Stimulated activated CD8-positive, alpha-beta memory T cell treated with anti-CD3 and anti-CD28 coated beads, Interleukin-12 subunit alpha, Interleukin-12 subunit beta, amount 100 ng/mL, for 1 hour (primary cell): ENCODE data around the gene TMEM131.

Experiments
- DNase-seq: peaks from one replicate; pipeline ENCODE4 v3.0.0-alpha.2; 2020; ENCODE audit warnings: low read depth

Gene TMEM131

DNA sequence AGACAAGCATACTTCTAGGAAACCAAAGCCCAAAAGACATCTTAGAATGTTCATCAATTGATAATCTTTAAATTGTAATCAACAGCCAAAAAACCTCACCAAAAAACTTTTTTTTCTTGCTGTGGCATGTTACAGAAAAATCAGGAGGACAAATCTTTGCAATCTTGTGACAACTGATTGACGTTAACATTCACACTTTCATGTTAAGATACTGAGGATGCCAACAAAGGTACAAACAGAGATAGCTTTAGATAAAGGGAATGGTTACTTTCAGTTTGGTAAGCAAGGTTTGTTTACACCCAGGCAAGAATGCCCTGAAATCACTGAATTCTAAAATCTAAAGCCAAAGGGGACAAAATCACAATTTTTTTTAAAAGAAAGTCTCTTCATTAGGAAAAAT is 190.0 kb downstream of the TMEM131 start:
- DNase-seq = no peak

DNA sequence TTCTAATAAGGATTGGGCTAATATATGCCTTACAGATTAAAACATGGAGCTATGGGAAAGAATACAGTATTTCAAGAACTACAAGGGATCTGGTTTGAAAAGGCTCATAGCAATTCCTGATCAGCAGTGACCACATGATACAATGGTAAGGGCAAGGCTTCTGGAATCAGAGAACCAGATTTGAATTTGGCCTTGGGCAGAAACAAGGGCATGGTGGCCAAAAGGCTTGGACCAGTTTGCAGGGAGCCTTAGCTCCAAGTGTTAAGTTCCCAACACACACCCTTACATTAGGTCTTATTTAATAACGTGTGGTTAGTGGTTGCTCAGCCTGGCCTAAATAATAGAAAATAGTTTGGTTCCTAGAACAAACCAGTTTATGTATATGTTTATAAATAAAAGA is 194.7 kb downstream of the TMEM131 start:
- no peak for DNase-seq

DNA sequence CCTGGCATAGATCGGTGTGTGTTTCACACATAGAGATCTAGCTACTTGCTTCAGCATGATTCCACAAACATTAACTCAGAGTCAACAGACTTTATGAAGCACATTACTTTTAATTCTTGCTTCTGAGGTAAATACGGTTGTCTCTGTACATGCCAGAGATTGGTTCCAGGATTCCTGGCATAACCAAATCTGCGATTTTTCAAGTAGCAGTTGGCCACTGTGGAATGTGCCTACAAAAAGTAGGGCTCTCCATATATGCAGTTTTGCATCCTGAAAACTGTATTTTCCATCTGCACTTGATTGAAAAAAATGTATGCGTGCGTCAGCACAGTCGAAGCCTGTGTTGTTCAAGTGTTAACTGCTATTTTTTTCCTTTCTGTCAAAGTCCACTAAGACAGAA is 197.3 kb downstream of the TMEM131 start:
- DNase-seq = no peak

DNA sequence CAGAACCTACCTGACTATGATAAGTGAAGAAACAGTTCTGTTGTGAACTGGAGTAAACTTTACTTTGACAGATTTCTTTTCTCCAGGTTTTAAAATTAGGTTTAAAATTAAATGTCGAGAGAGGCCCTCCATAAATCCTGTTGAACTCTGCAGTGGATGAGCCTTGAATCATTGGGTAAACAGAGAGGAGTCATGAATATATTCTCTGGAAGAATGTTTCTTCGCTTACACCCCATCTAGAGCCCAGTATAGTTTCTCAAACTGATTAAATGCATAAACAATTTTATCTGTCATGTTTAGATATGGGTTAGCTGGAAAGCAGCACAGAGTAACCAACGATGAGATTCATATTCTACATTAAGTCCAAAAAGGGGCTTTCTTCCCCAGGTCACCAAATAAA is 198.4 kb downstream of the TMEM131 start:
- no peak for DNase-seq

DNA sequence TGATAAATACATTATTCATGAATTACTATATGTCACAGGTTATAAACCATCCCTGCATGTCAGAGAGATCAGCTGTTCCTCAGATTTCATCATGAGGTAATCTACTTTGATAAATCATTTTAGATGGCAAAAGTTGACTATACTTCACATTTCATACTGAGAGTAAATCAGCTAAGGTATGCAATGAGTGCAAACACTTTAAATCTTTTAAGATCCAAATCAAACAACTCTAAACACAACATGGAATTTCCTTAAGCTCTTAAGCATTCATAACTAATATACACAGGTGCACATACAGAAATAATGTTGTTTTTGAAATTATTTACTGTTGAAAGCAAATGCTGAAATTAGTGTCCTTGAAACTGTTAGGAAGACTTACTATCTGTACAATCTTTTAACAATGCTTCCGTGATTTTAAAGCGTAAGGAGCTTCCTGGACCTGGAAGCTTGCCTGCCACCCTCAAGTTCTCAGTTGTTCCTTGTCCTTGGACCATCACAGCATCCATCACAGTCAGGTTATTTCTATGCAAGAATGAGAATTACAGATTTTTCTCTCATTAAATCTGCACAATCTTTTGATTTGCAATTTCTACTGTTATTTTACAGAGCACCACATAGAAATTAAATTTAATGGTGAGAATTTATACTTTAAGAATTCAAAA is 199.2 kb downstream of the TMEM131 start:
- no peak for DNase-seq

DNA sequence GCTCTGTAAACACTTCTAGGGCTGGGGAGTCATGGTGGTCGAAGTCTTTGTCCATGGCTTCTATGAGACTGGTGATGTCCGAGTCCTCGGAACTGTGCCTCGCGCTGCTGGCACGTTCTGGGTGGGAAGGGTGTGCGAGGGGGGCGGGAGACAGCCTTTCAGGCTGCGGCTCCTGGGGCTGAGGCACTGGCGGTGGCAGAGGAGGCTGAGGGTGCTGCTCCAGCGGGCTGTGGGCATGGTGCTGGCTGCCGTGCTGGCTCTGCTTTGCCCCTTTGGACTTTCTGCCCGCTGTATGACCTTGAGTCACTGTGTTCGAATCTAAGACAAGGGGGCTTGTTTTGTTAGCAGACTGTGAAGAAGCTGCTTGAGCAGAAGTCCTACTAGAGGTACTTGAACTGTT is 203.3 kb downstream of the TMEM131 start:
- no peak for DNase-seq

DNA sequence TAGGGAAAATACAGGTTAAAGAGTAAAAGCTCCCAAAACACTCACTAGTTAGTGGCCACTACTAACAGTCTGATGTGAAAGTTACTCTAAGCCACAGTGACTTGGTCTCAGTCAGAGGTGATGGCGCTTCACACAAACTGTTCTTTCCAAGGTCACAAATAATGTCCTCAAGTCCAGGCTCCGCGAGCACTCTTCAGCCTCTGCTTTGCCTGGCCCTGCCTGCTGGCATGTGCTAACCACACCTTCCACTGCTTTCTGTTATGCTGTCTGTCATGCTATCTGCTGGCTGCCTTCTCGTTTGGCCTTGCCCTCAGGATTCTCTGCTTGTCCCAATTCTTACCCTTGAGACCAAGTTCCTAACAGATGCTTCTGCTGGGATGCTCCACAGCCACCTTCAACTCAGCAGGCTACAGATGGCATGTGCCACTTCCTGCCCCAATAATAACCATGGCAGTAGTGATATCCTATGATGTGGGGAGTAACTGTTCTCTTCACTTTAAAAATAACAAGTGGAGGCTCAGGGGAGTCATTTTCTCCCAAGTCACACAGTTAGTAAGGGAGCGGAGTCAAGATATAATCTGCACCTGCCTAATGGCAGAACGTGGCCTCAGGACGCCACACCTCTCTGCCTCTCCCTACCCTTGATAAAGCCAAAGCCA is 206.6 kb downstream of the TMEM131 start:
- no peak for DNase-seq

DNA sequence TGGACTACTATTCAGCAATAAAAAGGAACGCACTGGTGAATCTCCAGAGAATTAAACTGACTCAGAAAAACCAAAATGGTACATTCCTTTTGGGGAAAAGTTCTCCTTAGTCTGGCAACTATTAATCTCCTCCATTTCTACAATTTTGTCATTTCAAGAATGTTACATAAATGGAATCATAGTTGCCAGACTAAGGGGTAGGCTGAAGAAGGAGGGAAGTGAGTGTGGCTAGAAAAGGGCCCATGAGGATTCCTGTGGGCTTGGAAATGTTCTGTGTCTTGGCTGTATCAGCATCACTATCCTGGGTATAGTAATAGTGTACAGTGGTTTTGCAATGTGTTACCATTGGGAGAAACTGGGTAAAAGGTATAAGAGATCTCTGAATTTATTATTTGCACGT is 209.9 kb downstream of the TMEM131 start:
- no peak for DNase-seq

DNA sequence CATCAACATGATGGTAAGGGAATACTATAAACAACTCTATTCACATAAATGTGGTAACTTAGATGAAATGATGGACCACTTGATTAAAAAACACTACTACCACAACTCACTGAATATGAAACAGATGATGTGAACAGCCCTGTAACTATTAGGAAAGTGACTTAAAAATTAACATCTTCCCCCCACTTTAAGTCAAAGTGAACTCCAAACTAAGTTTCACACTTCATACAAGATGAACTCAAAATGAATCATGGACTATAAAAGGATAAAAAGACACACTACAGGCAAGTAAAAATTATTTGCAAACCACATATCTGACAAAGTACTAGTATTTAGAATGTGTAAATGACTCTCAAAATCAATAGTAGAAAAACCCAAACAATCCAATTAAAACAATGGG is 210.8 kb downstream of the TMEM131 start:
- no peak for DNase-seq

DNA sequence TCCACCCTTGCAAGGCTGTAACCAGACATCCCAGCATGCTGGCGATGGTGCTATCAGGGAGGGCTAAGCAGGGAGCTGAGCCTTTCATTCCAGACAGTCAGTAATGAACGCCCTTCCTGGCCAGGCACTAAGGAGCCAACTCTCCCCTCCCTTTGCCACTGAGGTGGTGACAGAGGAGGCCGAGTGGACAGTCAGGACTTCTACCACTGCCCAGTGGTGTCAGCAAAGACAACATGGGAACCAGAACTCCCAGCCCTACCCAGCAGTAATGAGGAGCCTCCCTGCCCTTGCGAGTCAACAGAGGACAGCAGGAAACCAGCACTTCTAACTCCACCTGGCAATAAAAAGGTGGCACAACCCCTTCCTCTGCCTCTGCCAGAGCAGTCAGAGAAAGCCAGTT is 213.8 kb downstream of the TMEM131 start:
- DNase-seq = no peak

DNA sequence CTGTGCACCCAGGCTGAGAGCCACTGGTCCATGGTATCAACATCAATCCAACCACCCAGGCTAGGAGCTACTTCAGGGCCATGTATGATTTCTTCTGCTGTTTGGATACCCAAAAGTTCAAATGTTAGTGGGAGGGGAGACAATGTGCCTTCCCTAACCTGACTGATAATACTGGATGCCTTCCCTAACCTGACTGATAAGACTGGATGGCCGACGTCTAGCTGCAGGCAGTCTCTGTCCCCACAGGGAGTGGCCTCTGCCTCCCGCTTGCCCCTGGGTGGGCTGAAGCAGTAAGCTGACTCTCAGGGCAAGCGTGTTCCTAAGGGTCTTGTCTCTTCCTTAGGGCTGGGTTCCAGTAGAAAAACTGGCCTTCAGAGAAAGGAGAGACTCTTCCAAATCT is 216.6 kb downstream of the TMEM131 start:
- no peak for DNase-seq

DNA sequence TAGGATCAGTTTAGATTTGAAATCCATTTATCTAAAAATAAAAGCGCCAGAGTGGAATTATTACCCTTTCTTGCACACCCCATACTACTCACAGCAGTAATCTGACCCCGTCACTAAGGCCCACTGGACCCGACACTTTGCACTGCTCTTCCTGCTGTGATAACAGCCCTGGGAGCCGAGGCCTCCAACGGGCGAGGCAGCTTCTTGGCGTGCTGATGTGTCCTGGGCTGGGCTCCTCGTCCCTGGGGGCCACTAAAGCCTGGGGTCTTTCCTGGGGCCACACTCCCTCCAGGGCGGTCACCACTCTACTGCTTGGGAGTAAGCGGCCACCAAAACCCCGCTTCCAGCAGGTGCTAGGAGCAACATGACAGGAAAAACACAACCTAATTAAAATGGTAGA is 220.7 kb downstream of the TMEM131 start:
- DNase-seq = no peak

DNA sequence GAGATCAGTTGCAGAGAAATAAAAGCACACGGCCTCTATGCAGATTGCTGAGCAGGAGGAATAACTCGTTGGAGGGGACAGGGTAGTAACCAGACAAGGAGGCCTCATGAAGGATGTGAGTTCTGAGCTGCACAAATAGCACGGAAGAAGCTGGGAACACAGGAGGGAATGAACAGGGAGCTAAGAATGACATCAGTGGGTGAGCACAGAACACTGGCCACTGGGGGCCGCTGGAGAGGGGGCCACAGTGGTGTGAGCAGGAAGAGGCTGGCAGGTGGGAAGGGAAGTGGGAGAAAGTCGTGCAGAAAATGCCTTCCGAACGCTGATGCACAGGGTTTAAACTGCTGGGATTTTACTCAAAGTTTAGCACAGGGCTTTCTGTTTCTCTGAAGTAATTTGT is 221.3 kb downstream of the TMEM131 start:
- DNase-seq = no peak

DNA sequence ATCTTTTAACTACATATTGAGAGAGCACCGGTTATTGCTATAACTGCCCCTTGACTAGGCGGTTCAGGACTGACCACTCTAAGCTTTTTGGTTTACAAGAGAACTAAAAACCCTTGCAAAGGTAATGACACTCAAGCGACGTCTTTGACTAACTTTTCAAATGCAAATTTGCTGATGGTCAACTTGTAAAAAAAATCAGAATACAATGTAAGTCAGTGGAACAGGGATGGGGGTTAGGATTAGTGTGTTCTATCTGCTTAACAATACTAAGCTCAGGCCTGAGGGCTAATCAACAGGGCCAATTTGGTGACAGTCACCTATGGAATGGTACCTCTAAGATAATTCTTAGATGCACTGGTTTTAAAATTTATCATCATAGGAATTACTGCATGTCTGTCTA is 225.3 kb downstream of the TMEM131 start:
- no peak for DNase-seq

DNA sequence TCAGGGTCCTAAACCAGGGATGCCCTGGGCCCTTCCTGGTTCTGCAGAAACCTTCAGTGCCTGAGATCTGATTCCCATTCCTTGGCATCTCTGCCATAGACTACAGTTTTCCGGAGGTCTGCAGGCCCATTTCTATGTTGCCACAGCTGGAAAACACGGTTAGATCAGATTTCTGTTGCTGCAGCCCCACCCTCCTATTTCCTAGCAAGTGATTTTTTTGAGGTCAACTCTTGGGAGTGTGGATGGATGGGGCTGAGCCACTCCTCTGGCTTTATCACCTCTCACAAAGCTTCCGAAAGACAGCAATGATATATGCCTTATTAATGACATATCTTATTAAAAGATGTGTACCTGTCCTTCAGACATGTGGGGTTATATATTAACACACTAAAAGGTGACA is 226.0 kb downstream of the TMEM131 start:
- no peak for DNase-seq

DNA sequence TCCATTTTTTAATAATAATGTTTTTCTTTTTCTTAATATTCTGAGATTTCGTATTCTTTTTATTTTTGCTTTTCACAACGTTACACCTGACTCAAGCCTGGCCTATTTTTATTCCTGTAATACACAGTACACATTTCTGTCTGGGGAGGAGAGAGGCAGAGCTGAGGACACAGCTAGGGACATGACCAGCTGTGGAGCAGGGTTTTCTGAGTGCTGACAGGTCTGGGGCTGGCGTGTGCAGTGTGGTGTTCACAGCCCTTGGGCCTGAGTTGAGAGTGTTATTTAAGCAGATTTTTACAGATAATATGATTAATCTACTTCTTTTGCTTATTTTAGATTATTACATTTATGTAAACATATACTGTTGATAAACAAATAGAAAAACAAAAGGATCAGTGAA is 226.4 kb downstream of the TMEM131 start:
- DNase-seq = no peak

DNA sequence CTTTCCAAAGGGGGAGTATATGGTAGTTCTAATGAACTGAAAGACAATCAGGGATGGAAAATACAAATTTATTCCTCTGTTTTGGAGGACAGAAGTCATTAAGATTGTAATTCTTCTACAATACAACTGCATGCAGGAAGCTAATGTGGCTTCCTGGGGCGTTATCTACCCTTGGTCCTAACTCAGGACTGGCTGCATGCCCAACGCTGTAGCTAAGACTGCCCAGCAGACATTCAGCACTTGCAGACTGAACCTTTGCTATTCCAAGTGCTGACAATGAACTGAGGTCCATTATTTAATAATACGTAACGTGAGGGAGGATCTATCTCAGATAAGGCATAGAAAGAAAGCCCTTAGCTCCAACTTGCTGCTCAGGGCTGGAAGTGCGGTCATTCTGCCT is 229.2 kb downstream of the TMEM131 start:
- no peak for DNase-seq

DNA sequence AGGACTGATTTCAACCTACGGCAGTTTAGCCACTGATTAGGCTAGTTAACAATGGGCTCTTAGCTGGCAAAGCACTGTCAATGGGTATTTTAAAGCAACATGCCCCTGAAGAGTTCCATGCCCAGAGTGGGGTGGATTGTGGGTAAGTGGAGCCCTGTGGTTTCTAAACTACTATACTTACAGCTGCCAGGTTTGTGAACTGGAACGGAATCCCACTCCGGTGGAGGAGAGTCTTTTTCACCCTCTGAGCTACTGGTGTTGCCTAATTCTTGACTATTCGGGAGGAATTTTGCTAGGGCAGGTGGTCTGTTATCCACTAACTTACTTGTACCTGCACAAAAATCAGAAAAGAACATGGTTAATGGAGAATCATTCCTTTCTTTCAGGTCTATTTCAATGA is 229.8 kb downstream of the TMEM131 start:
- no peak for DNase-seq

DNA sequence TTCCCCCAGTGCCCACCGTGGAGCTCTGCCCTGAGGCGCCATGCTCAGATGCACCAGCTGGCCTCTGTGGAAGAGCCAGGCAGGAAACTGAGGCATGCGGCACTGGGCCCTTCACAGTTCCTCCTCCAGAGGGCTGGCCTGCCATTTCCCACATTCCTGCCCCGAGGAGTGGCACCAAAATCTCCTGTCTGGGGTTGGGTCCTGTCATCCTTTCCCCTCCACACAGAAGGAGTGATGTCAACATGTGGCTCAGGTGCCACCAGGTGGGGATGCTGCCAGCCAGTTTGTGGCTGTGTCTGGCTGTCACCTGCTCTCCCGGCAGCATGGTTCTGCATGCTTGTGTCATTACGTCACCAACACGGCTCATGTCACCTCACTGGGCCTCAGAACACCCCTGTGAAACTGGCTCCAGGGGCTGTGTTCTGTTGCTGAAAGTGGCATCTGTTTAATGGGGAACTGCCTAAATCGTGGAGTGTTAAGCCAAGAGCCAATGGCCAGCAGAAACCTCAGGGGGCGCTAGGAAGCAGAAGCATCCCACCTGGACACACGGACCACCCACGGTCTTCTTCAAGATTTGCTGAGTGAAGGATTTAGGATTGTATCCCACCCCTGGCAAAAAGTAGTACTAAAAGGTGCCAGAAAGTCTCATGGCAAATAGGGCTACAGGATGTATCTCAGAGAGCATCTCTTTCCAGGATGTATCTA is 231.0 kb downstream of the TMEM131 start:
- DNase-seq = no peak

DNA sequence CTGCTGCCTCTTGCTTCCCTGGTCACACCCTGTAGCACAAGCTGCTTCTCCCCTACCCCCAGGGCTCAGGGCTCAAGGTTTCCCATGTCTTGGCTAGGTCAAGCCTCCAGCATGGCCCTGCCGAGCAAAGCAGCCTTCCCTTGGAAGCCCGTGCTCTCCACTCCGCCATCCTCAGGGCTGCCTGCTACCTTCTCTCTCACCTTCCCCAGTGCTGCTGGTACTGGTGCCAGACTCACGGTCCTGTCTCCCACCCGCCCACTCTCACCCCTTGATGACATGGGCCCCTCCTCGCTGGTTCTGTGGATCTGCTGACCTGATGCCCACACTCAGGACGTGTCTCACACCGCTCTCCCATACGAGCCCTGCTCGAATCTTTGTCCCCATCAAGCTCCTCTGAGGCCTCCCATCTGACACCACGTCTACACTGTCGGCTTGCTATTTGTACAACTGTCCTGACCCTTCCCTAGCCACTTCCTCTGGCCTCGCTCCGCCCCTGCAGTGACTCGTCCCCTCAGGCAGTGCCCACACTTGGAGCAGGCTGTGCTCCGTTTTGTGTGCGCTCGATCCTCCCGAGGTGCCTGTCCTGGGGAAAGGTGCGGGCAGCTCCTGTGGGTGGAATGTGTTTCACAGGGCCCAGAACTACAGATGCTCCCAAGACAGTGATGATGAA is 232.4 kb downstream of the TMEM131 start:
- no peak for DNase-seq

DNA sequence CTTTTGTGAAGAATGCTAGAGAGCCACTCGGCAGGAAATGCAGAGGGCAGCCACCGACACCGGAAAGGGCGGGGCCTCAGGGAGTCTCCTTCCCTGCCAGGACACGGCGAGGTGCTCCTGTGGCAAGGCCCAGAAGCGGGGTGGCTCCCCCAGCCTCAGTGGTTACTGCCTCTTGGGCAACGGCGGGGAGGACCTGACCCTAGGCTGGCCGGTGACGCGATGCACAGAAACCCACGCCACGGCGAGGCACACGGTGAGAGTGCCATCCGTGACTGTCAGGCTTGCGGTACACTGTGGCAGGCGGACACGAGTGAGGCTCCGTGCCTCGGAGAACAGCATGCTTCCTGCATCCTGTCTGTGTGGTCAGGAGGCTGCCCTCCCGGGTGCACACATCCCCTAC is 234.6 kb downstream of the TMEM131 start:
- peak; percentile 32 for DNase-seq

DNA sequence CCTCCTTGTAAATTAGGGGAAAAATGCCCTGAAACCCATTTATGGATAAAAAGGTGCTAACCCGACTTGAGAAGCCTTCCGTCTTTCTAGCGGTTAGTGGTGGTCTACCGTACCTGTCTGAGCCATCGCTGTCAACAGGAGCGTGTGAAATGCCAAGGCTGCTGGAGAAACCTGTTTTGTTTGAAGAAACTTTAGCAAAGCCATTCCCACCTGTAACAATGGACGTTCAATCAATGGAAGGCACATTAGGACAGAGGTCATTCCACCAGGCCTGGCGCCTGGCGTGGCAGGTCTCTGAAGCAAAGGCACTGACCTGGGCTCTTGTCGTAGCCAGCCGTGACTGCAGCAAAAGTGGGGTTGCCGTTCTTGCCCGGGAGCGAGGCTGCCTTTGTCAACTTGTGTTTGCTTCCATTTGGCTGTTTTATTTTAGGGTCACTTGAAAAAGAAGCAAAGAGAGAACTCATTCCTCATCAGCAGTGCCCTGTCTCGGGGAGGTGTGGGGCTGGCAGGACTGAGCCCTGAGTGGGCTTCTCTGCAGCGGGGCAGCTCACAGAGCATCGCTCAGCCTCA is 235.2 kb downstream of the TMEM131 start:
- DNase-seq = no peak
